Erythroblast (primary cell): ENCODE data around the gene CTNNA1.

Source experiments
- GATA1 ChIP-seq: IDR thresholded peaks from 2 replicates; pipeline ENCODE4 v1.6.1; 2011; ENCODE audit warnings: low read depth, mild to moderate bottlenecking, control low read depth, low read length, moderate library complexity
- POLR2A ChIP-seq: IDR thresholded peaks from 2 replicates; pipeline ENCODE4 v1.6.1; 2011; ENCODE audit warnings: mild to moderate bottlenecking, low read length

DNA sequence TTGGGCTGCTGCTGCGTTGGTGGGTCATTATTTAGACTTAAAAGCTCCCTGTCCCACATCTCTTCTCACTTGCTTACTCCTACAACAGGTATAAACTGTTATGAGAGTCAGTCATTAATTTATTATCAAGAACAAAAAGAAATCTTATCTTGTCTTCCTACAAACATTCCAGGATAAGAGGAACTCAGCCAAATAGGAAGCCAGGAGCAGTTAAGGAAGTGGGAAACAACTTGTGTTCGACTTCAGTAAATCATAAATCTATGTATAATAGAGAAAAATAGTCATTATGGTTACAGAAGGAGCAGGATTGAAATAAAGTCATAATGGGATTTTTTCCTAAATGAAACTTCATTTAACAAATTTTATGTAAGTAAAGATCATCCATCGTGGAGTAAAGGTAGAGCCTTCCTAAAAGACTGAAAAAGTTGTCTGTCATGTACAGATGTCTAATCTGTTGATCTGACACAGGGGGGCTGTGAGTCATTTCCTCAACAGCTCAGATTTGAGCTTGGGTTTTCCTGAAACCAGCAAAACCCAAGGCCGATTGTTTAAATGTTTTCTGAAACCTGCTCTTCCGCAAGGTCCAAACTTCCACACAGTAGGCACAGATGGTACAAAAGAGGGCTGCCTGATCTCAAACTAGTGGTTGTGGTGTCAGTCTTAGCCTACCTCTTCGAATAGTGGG lies 147.2 kb downstream of the CTNNA1 start:
- TF ChIP-seq POLR2A (no peak), GATA1 (no peak)
